ENCODE results near the gene SCRN1.

Gene SCRN1

GRCh38 chr7:30020535-30020934 lies 30.9 kb upstream of the SCRN1 start:
- Mint-ChIP-seq H3K4me1 (peaks cover 28% of the 10 kb centered on the region), H3K27me3 (no peaks in the 10 kb centered on the region), H3K27ac (no peak overlapping the region), H3K9me3 (no peaks in the 10 kb centered on the region), H3K4me3 (no peak overlapping the region), H3K36me3 (ENCODE audit: low read depth) (peaks cover 8% of the 10 kb centered on the region)
- DNase-seq, result no peak
- no peak for ATAC-seq

- DNase-seq (no peak), ATAC-seq (no peak)
- no peaks in the 10 kb centered on the region for H3K9me3 Mint-ChIP-seq
- peaks cover 8% of the 10 kb centered on the region for H3K36me3 Mint-ChIP-seq (ENCODE audit: low read depth)
- H3K4me3 Mint-ChIP-seq, result no peak overlapping the region
- no peak overlapping the region for H3K27ac Mint-ChIP-seq
- H3K27me3 Mint-ChIP-seq, result no peaks in the 10 kb centered on the region
- peaks cover 22% of the 10 kb centered on the region for H3K4me1 Mint-ChIP-seq
Measured at GRCh38 chr7:30019960-30020359, 30.4 kb upstream of the SCRN1 start.

- no peak overlapping the region for H3K27ac Mint-ChIP-seq
- no peaks in the 10 kb centered on the region for H3K9me3 Mint-ChIP-seq
- peaks cover 17% of the 10 kb centered on the region for H3K4me1 Mint-ChIP-seq
- H3K36me3 Mint-ChIP-seq (ENCODE audit: low read depth), result peaks cover 8% of the 10 kb centered on the region
- H3K4me3 Mint-ChIP-seq, result no peak overlapping the region
- DNase-seq, result no peak
- H3K27me3 Mint-ChIP-seq, result no peaks in the 10 kb centered on the region
- ATAC-seq, result no peak
Measured at GRCh38 chr7:30019387-30019786, 29.8 kb upstream of the SCRN1 start.

- no peak for ATAC-seq
- peaks cover 9% of the 10 kb centered on the region for H3K36me3 Mint-ChIP-seq (ENCODE audit: low read depth)
- no peak for DNase-seq
- no peak overlapping the region for H3K27ac Mint-ChIP-seq
- no peaks in the 10 kb centered on the region for H3K27me3 Mint-ChIP-seq
- no peaks in the 10 kb centered on the region for H3K9me3 Mint-ChIP-seq
- no peak overlapping the region for H3K4me3 Mint-ChIP-seq
- H3K4me1 Mint-ChIP-seq, result peaks cover 9% of the 10 kb centered on the region
Measured at GRCh38 chr7:30018451-30018850, 28.9 kb upstream of the SCRN1 start.

GRCh38 chr7:30012757-30013156 lies 23.2 kb upstream of the SCRN1 start:
- Mint-ChIP-seq H3K36me3 (ENCODE audit: low read depth) (peaks cover 6% of the 10 kb centered on the region), H3K4me1 (no peaks in the 10 kb centered on the region), H3K9me3 (no peaks in the 10 kb centered on the region), H3K27me3 (no peaks in the 10 kb centered on the region), H3K4me3 (no peak overlapping the region), H3K27ac (no peak overlapping the region)
- no peak for ATAC-seq
- DNase-seq, result no peak

- H3K27ac Mint-ChIP-seq, result no peak overlapping the region
- ATAC-seq (no peak), DNase-seq (no peak)
- no peaks in the 10 kb centered on the region for H3K27me3 Mint-ChIP-seq
- peaks cover 2% of the 10 kb centered on the region for H3K36me3 Mint-ChIP-seq (ENCODE audit: low read depth)
- H3K4me1 Mint-ChIP-seq, result no peaks in the 10 kb centered on the region
- H3K9me3 Mint-ChIP-seq, result no peaks in the 10 kb centered on the region
- no peak overlapping the region for H3K4me3 Mint-ChIP-seq
Measured at GRCh38 chr7:30010021-30010420, 20.4 kb upstream of the SCRN1 start.

- no peak for DNase-seq
- no peak for ATAC-seq
- H3K27ac Mint-ChIP-seq, result no peak overlapping the region
- H3K4me1 Mint-ChIP-seq, result no peaks in the 10 kb centered on the region
- H3K9me3 Mint-ChIP-seq, result no peaks in the 10 kb centered on the region
- H3K27me3 Mint-ChIP-seq, result peaks cover 8% of the 10 kb centered on the region
- no peak overlapping the region for H3K4me3 Mint-ChIP-seq
- no peaks in the 10 kb centered on the region for H3K36me3 Mint-ChIP-seq (ENCODE audit: low read depth)
Measured at GRCh38 chr7:30005464-30005863, 15.9 kb upstream of the SCRN1 start.

- ATAC-seq (no peak), DNase-seq (no peak)
- no peaks in the 10 kb centered on the region for H3K9me3 Mint-ChIP-seq
- no peak overlapping the region for H3K27ac Mint-ChIP-seq
- no peaks in the 10 kb centered on the region for H3K36me3 Mint-ChIP-seq (ENCODE audit: low read depth)
- H3K4me3 Mint-ChIP-seq, result no peak overlapping the region
- no peaks in the 10 kb centered on the region for H3K4me1 Mint-ChIP-seq
- H3K27me3 Mint-ChIP-seq, result peaks cover 13% of the 10 kb centered on the region
Measured at GRCh38 chr7:30003098-30003497, 13.5 kb upstream of the SCRN1 start.

GRCh38 chr7:30001998-30002397 lies 12.4 kb upstream of the SCRN1 start:
- DNase-seq, result no peak
- no peak overlapping the region for H3K27ac Mint-ChIP-seq
- no peaks in the 10 kb centered on the region for H3K4me1 Mint-ChIP-seq
- H3K36me3 Mint-ChIP-seq (ENCODE audit: low read depth), result peaks cover 1% of the 10 kb centered on the region
- H3K27me3 Mint-ChIP-seq, result peaks cover 16% of the 10 kb centered on the region
- H3K9me3 Mint-ChIP-seq, result peaks cover 5% of the 10 kb centered on the region
- H3K4me3 Mint-ChIP-seq, result no peak overlapping the region
- no peak for ATAC-seq

GRCh38 chr7:29998489-29998888 lies 8.9 kb upstream of the SCRN1 start:
- peaks cover 22% of the 10 kb centered on the region for H3K27me3 Mint-ChIP-seq
- no peak for DNase-seq

GRCh38 chr7:29996321-29996720 lies 6.7 kb upstream of the SCRN1 start:
- no peak for ATAC-seq

More at GRCh38 chr7:29998489-29998888, 8.9 kb upstream of the SCRN1 start:
- no peak for ATAC-seq
- Mint-ChIP-seq H3K4me1 (no peaks in the 10 kb centered on the region), H3K36me3 (ENCODE audit: low read depth) (peaks cover 3% of the 10 kb centered on the region), H3K9me3 (peaks cover 20% of the 10 kb centered on the region), H3K27ac (no peak overlapping the region), H3K4me3 (no peak overlapping the region)

GRCh38 chr7:29995652-29996051 lies 6.1 kb upstream of the SCRN1 start:
- Mint-ChIP-seq H3K4me1 (no peaks in the 10 kb centered on the region), H3K27ac (no peak overlapping the region), H3K9me3 (peaks cover 26% of the 10 kb centered on the region), H3K4me3 (no peak overlapping the region), H3K36me3 (ENCODE audit: low read depth) (peaks cover 3% of the 10 kb centered on the region), H3K27me3 (peaks cover 33% of the 10 kb centered on the region)
- ATAC-seq (no peak), DNase-seq (no peak)

More at GRCh38 chr7:29996321-29996720, 6.7 kb upstream of the SCRN1 start:
- no peak for DNase-seq
- peaks cover 26% of the 10 kb centered on the region for H3K9me3 Mint-ChIP-seq
- no peaks in the 10 kb centered on the region for H3K4me1 Mint-ChIP-seq
- no peak overlapping the region for H3K27ac Mint-ChIP-seq
- peaks cover 3% of the 10 kb centered on the region for H3K36me3 Mint-ChIP-seq (ENCODE audit: low read depth)
- no peak overlapping the region for H3K4me3 Mint-ChIP-seq
- peaks cover 32% of the 10 kb centered on the region for H3K27me3 Mint-ChIP-seq

- Mint-ChIP-seq H3K9me3 (peaks cover 26% of the 10 kb centered on the region), H3K36me3 (ENCODE audit: low read depth) (peaks cover 3% of the 10 kb centered on the region), H3K4me1 (peaks cover 11% of the 10 kb centered on the region), H3K27me3 (peaks cover 41% of the 10 kb centered on the region), H3K4me3 (no peak overlapping the region), H3K27ac (no peak overlapping the region)
- DNase-seq, result no peak
- no peak for ATAC-seq
Measured at GRCh38 chr7:29993140-29993539, 3.5 kb upstream of the SCRN1 start.

- peaks cover 45% of the 10 kb centered on the region for H3K27me3 Mint-ChIP-seq
- peaks cover 3% of the 10 kb centered on the region for H3K36me3 Mint-ChIP-seq (ENCODE audit: low read depth)
Measured at GRCh38 chr7:29991937-29992336, 2.3 kb upstream of the SCRN1 start.

GRCh38 chr7:29990931-29991330 lies 1.3 kb upstream of the SCRN1 start:
- Mint-ChIP-seq H3K27ac (no peak overlapping the region), H3K36me3 (ENCODE audit: low read depth) (peaks cover 2% of the 10 kb centered on the region), H3K4me1 (peaks cover 22% of the 10 kb centered on the region), H3K4me3 (peak overlapping the region; percentile 24), H3K27me3 (peaks cover 42% of the 10 kb centered on the region), H3K9me3 (peaks cover 10% of the 10 kb centered on the region)
- DNase-seq (no peak), ATAC-seq (no peak)

More at GRCh38 chr7:29991937-29992336, 2.3 kb upstream of the SCRN1 start:
- Mint-ChIP-seq H3K4me3 (no peak overlapping the region), H3K4me1 (peaks cover 21% of the 10 kb centered on the region), H3K27ac (no peak overlapping the region), H3K9me3 (peaks cover 21% of the 10 kb centered on the region)
- ATAC-seq (no peak), DNase-seq (no peak)

All from activated naive CD8-positive, alpha-beta T cell treated with anti-CD3 and anti-CD28 coated beads, Interleukin-2, amount 50 U/mL, for 24 hours (primary cell).